Bronchial epithelial cell (primary cell): ENCODE data around the gene TAS1R2. TPM values are rescaled to one million over a fixed set of nuclear protein-coding genes. Genes with fewer than 3 reads are reported as not detected.

Experiments used
- DNase-seq: peaks from one replicate; pipeline ENCODE4 v3.0.0-alpha.2; 2010; ENCODE audit warnings: low read depth
- FAIRE-seq: peaks from 2 replicates; lab custom pipeline; 2011; peaks lifted over from hg19 to GRCh38; lab: Jason Lieb, UNC
- H3K27me3 ChIP-seq: 2 replicates; pipeline ENCODE4 v1.5.1; 2011; ENCODE audit warnings: low read length; ENCODE audit not compliant: control insufficient read depth, insufficient read depth
- H3K36me3 ChIP-seq: 2 replicates; pipeline ENCODE4 v1.5.1; 2011; ENCODE audit warnings: low read length; ENCODE audit not compliant: control insufficient read depth, insufficient read depth
- H3K4me3 ChIP-seq: 2 replicates; pipeline ENCODE4 v1.5.1; 2011; ENCODE audit warnings: mild to moderate bottlenecking, low read depth, low read length, control low read depth
- CTCF ChIP-seq: IDR thresholded peaks from 2 replicates; pipeline ENCODE4 v1.5.1; 2011; ENCODE audit warnings: mild to moderate bottlenecking, moderate library complexity, low read length, control low read depth, inconsistent platforms; ENCODE audit not compliant: insufficient read depth, severe bottlenecking
- total RNA-seq: library from RNA; depleted of rRNA; stranded (reverse); fragments of >200 nt; gene quantifications from 2 replicates; pipeline ENCODE4 v1.2.1, GENCODE V29; 2014

The TAS1R2 gene
- total RNA-seq, 1 donor from 2014 or later: not detected

GRCh38 chr1:18875796-18876128 lies 16.3 kb upstream of the TAS1R2 start:
- FAIRE-seq (no peak), DNase-seq (no peak)
- TF ChIP-seq CTCF: no peak

GRCh38 chr1:18875107-18875795 lies 15.8 kb upstream of the TAS1R2 start:
- peak; percentile 67 for DNase-seq
- no peaks in the 10 kb centered on the region for H3K27me3 ChIP-seq
- peak; percentile 94 for TF ChIP-seq CTCF
- no peak overlapping the region for H3K4me3 ChIP-seq
- peaks cover 9% of the 10 kb centered on the region for H3K36me3 ChIP-seq
- no peak for FAIRE-seq

More at GRCh38 chr1:18875796-18876128, 16.3 kb upstream of the TAS1R2 start:
- no peak overlapping the region for H3K4me3 ChIP-seq
- H3K36me3 ChIP-seq: peaks cover 9% of the 10 kb centered on the region
- H3K27me3 ChIP-seq: no peaks in the 10 kb centered on the region

GRCh38 chr1:18874600-18874999 lies 15.1 kb upstream of the TAS1R2 start:
- FAIRE-seq: no peak
- no peak for DNase-seq
- no peak overlapping the region for H3K4me3 ChIP-seq
- TF ChIP-seq CTCF: no peak
- H3K36me3 ChIP-seq: peaks cover 9% of the 10 kb centered on the region
- H3K27me3 ChIP-seq: no peaks in the 10 kb centered on the region

- FAIRE-seq: no peak
- no peak for DNase-seq
- Histone ChIP-seq H3K36me3 (peaks cover 9% of the 10 kb centered on the region), H3K27me3 (no peaks in the 10 kb centered on the region), H3K4me3 (no peak overlapping the region)
- TF ChIP-seq CTCF: no peak
Observed at GRCh38 chr1:18874036-18874435, 14.6 kb upstream of the TAS1R2 start.

GRCh38 chr1:18872071-18872611 lies 12.7 kb upstream of the TAS1R2 start:
- no peak overlapping the region for H3K4me3 ChIP-seq
- no peak for DNase-seq
- no peak for TF ChIP-seq CTCF
- no peak for FAIRE-seq
- peaks cover 7% of the 10 kb centered on the region for H3K36me3 ChIP-seq
- H3K27me3 ChIP-seq: no peaks in the 10 kb centered on the region
